DMS114 treated with DMSO at 0.1 percent for 48 hours (cell line): ENCODE measurements around the gene TOMT.

ENCODE experiments used
- DNase-seq: peaks from one replicate; lab custom pipeline; 2025; ENCODE audit not compliant: unreplicated experiment; lab: John Stamatoyannopoulos, UW

TOMT gene

GRCh38 chr11:72157131-72157530 is 51.4 kb downstream of the TOMT start:
- no peak for DNase-seq
